Ammon's horn (tissue), 1 donor: ENCODE data around the gene POLR3B.

ENCODE experiments used
- DNase-seq: peaks from one replicate; pipeline ENCODE4 v3.0.0-alpha.2; 2016; ENCODE audit warnings: low spot score

The POLR3B gene

GRCh38 chr12:106552228-106552627 is 194.7 kb downstream of the POLR3B start:
- DNase-seq = no peak
